ENCODE measurements around the gene KIAA1671. TPM values are rescaled to one million over a fixed set of nuclear protein-coding genes. Genes with fewer than 3 reads are reported as not detected.
"Not testable (repeated sequence)": the region's sequence is repeated elsewhere in the genome, so short reads cannot be mapped to it uniquely, and the experiment has no call there.

KIAA1671 gene
- total RNA-seq, 1 donor from 2014 or later, result 43.7 TPM

DNA sequence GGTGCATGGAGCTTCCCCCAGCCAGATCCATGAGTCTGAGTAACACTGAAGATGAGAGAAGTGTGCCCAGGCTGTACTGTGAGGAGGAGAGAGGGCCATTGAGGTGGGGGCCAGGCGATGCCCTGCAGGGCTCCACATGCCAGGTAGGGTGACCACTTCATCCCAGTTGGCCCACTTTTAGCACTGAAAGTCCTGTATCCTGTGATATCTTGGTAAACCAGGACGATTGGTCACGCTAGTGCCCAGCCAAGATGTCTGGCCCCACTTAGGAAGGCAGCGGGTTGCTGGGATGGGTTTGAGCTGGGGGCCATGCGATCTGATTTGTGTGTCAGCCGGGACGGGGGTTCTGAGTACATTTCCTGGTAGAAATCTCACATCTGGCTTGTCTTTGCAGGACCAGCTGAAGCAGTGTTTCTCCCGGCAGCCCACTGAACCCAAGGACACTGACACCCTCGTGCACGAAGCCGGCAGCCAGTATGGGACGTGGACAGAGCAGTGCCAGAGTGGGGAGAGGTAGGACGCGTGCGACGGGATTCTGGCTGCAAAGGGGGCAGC lies 218.0 kb downstream of the KIAA1671 start:
- DNase-seq (ENCODE audit: low spot score), result no peak

DNA sequence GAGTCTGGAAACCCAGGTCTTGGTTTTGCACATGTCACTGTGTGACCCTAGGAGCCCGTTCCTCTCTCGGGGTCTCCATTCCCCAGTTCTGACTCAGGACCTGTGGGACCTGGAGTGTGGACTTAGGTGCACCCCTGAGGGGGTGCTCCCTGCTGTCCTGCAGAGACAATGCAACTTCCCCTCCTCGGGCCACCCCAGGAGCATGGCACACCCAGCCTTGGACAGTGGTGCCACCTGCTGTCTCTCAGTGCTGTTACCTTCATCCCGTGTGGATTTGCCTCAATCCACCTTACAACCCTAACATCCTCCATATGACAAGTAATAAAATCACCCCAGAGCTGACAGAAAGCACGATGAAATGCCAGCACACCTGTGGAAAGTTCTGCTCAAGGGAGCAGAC lies 219.6 kb downstream of the KIAA1671 start:
- DNase-seq (ENCODE audit: low spot score), result no peak

DNA sequence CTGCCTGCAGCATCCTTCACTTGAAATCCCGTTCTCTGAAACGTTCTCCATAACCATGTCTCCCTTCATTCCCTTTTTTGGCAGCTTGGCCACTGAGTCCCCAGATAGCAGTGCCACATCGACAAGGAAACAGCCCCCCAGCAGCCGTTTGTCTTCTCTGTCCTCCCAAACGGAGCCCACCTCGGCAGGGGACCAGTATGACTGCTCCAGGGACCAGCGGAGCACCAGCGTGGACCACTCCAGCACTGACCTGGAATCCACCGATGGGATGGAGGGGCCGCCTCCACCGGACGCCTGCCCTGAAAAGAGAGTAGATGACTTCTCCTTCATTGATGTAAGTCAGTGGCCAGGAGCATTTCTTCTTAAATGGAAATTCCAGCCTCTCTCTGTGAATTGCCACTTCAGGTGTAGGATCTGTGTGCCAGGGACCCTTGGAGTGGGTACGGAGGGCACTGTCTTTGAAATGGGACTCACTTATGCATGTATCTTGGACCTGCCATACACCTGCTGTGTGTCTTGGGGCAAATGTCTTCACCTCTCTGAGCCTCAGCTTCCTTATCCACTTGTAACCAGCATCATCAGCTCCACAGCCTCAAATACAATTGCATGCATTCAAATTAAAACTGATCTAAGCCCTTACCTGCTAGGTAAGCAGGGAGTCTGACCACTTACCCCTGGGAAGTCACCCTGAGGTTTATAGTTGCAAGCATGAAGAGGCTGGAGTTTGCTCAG lies 221.8 kb downstream of the KIAA1671 start:
- no peak for DNase-seq (ENCODE audit: low spot score)

DNA sequence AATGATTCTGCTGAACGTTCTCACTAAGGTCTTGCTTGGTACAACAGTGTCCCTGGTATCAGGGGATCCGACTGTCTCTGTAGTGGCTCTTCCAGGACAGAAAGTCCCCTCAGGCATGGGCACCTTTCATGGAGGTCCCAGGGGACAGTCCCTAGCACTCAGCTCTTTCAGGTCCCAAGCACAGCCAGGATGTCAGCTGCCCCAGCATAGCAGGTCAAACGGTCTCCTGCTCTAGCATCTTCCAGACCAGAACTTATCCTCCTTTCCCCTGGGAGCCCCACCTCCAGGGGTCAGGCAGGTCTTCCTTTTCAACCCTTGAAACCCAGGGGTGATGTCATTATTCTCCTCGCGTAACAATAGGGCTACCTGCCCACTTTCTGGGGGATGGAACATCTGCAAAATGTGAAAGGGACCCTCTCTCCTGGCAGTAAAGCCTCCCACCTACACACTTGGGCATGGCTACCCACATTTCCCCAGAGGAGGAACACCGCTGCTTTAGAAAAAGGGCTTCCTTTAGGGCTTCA lies 222.4 kb downstream of the KIAA1671 start:
- no peak for DNase-seq (ENCODE audit: low spot score)

DNA sequence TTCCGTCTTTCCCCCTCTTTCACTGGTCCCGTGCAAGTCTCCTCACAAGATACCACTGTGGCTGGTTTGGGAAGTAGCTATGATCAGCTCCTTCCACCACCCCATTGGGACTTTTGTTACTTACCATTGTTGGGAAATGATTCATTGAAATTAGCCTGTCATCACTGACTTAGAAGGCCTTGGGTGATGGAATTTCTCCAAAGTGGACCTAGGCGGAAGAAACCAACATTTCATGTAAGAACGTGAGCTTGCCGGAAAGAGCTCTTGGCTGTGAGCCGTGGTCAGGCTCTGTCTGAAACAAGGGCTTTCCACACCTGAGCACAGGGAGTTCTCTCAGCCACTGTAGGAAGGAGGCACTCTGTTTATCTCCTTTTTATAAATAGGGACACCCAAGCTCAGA lies 223.7 kb downstream of the KIAA1671 start:
- no peak for DNase-seq (ENCODE audit: low spot score)

DNA sequence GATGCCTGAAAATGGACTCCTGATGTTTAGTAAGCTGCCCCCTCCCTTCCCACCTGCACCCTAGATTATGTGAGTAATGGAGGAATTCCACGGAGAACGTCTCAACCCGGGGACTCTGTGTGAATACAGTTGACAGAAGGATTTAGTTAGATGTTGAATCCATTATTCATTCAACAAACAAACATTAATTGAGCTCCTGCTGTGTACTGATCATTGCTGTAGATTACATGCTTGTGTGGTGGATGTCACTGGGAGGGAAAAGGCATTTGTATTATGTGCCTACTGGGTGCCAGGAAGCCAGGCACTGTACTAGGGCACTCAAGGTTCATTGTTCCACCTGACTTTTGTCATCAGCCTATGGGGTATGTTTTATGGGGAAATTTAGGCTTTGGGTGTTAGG lies 224.3 kb downstream of the KIAA1671 start:
- DNase-seq (ENCODE audit: low spot score), result no peak

DNA sequence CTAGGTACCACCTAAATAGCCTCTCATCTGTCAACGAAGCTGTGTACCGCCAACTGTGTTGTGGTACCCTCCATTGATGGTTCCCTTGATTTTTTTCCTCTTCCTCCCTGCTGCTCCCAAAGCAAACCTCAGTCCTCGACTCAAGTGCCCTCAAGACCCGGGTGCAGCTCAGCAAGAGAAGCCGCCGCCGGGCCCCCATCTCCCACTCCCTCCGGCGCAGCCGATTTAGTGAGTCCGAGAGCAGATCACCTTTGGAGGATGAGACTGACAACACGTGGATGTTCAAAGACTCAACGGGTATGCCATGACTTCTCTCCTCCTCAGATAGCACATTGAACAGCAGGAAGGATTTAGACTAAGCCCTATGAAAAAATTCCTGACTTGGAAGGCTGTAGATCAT lies 224.7 kb downstream of the KIAA1671 start:
- DNase-seq (ENCODE audit: low spot score), result no peak

DNA sequence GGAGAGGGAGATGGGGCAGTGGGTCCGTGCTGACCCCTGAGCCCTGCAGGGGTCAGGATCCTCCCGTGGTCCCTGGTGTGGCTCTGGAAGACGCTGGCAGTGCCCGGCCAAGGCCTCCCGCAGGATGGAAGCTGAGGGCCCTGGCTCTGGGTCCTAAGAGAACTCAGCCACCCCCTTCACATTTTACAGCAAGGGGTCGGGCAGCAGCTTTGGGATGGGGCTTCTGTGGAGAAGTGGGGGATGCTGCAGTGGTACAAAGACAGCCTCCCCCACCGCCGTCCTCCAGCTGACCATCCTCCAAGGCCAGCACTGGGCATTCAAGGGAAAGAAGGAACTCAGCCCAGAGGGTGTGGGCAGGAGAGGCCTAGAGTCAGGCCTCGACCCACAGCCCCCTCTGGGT lies 225.4 kb downstream of the KIAA1671 start:
- DNase-seq (ENCODE audit: low spot score), result no peak

DNA sequence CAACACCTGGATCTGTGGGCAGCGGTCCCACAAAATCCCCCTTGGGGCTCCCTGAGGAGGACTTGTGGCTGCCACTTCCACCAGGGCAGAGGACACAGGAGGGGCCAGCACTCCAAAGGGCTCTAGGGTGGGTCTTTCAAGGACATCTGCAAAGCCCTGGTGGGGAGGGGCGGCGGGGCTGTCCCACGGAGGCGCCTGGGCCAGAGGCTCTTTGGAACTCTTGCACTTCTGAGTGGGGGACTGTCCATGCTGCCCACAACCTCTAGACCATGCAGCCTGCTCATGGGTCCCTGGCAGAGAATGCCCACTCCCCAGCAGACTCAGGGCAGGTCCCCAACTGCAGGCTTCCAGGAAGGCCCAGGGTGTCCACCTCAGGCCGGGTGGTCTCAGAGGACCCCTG lies 225.8 kb downstream of the KIAA1671 start:
- DNase-seq (ENCODE audit: low spot score), result not testable (repeated sequence)

DNA sequence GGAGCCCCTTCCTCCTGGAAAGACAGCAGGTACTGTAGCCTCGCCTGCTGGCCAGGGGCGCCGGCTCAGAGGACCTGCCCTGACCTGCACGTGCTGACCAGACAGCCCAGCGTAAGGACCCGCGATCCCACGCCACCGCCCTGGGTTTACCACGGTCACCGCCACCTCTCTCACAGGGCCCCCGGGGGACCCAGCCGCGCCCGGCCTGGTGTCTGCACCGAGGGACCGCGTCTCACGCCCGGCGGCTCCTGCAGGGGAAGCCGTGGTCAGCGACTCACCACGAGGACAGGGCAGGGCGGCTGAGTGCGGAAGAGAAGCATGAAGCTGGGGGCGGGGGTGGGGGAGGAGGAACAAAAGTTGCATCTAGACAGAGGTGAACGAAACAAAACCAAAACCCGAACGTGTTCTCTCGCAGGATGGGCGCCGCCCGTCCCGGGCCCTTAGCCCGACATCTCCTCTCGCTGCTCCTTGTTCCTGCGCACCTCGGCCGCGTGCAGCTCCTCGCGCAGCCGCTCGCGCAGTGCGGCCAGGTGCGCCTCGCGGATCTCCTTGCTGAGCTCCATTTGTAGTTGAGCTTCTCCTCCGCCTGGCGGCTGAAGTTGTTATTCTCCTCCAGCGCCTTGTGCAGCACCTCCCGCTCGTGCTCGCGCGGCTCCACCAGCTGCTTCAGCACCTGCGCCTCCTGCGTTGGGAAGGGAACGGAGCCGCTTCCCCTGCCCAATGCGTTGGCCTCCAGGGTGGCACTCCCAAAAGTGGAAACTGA lies 226.5 kb downstream of the KIAA1671 start:
- DNase-seq (ENCODE audit: low spot score), result not testable (repeated sequence)

DNA sequence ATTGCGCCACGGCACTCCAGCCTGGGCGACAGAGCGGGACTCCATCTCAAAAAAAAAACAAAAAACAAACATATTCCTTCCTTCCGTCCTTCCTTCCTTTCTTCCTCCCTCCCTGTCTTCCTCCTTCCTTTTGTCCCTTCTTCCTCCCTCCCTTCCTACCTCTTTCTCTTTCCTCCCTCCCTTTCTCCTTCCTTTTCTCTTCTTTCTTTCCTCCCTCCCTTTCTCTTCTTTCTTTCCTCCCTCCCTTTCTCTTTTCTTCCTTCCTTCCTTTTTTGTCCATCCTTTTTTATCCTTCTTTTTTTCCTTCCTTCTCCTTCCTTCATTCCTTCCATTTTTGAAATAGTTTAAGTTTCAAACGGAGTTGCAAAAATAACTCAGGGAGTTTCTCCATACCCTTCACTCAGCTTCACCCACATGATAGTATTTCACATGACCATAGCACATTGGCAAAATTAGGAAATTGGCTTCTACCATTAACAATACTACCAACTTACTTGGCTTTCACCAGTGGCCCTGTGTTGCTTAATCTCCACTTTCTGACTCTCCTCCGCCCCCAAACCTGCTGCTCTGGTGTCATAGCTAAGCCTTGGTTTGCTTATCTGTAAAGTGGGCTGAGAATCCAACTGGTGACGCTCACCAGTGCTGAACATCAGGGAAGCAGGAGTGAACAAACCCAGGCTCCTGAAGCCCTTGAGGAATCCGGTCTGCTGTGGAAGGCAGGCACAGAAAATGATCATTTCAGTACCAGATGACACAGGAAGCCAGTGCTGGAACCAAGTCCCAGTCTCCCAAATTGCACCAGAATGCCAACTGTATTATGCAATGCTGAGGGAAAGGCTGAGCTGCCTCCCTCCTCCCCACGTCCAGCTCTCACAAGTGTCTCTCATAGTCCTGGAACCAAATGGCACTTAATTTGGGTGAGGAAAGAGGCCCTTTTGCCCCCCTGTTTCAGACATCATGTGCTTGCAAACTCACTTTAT lies 229.9 kb downstream of the KIAA1671 start:
- no peak for DNase-seq (ENCODE audit: low spot score)

DNA sequence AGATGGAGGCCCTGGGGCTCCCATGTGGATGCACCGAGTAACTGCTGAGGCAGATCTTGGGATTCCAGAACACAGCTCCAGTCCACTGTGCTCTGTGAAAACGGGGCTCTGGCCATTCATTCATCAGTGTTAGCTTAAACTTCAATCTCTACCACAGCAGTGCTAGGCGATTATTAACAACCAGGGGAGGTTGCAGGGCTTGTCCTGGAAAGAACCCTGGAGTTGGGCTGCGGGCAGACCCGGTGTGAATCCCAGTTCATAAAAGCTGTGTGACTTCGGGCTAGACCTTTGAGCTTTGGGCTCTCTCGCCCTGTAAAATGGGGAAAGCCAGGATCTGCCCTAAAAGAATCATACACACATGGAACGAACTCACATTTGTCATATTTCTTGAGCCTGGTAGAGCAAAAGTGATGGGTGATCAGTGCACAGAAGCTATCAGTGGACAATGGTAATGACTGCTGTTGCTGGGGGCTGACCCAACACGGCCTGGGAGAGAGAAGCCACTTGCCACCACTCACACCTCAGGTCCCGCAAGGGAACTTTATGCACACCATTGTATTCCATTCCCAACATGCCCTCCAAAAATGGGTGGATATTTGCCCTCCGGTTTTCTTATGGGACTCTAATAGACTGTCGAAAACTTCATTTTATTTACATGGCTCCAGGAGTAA lies 231.6 kb downstream of the KIAA1671 start:
- no peak for DNase-seq (ENCODE audit: low spot score)

DNA sequence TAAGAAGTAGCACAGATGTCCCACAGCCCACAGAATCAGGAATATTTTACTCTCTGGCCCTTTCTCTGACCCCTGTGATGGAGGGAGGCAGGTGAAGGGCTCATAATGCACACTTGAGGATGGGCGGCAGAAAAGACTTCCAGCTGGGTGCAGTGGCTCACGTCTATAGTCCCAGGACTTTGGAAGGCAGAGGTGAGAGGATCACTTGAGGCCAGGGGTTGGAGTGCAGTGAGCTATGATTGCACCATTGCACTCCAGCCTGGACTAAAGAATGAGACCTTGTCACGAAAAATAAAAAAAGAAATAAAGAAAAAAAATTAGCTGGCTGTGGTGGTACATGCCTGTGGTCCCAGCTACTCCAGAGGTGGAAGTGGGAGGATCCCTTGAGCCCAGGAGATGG lies 233.6 kb downstream of the KIAA1671 start:
- no peak for DNase-seq (ENCODE audit: low spot score)

DNA sequence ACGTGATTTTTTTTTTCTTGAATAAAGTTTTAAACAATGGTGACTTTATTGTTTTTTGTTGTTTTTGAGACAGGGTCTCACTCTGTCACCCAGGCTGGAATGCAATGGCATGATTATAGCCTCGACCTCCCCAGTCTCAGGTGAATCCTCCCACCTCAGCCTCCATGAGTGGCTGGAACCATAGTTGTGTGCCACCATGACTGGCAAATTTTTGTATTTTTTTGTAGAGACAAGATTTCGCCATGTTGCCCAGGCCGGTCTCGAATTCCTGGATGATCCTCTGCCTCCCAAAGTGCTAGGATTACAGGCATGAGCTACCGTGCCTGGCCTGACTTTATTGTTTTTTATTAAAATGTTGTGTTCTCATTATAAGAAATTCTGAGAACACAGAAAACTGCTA lies 235.0 kb downstream of the KIAA1671 start:
- no peak for DNase-seq (ENCODE audit: low spot score)

DNA sequence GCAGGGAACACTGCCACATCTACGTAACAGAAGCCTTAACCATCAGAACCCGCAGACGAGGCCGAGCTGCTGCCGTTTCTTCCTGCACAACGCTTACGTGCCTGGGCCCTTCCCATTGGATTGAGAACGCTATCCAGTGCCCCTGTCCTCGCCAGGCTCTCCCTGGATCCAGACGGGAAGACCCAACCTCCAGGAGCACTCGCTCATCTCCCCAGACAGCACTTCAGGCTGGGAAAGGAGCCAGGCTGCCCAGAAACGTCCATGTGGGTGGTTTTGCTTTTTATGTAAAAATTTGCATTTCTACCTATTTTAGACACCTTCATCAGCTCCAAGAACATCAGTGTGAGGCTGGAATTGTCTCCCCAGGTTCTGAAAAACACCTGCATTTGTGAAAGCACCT lies 239.9 kb downstream of the KIAA1671 start:
- no peak for DNase-seq (ENCODE audit: low spot score)

DNA sequence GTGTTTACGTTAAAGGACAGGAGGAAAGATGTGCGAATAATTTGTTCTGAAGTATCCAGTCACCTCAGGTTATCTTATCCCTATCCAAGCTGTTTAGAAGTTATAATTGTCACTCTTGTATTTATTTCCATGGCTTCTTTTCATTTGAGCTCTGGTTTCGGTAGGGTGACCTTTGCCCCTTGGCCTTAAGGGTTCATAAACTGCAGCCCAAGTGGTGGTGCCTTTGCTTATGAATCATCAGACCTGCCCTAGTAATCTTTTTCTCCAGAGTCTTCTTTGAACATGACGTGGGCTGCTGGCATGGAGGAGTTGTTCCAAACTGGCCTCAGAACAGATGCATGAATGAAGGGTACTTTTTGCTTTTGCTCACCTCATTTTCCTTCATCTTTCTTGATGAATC lies 240.6 kb downstream of the KIAA1671 start:
- DNase-seq (ENCODE audit: low spot score), result no peak

DNA sequence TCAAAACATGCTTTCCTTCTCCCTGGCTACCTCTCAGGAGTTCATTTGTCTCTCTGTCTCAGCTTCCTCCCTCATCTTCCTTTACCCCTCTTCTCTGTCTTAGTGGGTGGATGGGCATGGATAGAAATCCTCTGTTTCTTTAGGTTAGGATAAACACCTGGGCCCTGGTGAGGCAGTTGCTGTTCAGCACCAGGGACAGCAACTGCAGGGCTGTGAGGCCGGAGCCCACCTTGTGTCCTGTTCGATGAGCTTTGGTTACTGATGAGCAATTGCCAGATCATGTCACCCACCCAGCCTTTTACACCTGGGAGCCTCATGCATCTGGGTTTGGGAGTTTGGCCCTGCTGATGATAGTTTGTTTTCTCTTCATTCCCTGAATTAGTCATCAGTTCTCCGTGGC lies 241.0 kb downstream of the KIAA1671 start:
- no peak for DNase-seq (ENCODE audit: low spot score)

DNA sequence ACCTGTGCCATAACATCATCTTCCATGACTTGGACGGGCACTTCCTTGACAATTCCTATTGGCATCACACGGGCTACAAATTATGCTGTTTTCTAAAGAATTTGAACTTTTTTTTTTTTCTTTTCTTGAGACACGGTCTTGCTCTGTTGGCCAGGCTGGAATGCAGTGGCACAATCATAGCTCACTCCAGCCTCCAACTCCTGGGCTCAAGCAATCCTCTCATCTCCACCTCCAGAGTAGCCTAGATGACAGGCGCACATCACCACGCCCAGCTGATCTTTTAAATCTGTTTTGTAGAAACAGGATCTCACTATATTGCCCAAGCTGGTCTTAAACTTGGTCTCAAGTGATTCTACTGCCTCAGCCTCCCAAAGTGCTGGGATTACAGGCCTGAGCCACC lies 243.8 kb downstream of the KIAA1671 start:
- DNase-seq (ENCODE audit: low spot score), result no peak

DNA sequence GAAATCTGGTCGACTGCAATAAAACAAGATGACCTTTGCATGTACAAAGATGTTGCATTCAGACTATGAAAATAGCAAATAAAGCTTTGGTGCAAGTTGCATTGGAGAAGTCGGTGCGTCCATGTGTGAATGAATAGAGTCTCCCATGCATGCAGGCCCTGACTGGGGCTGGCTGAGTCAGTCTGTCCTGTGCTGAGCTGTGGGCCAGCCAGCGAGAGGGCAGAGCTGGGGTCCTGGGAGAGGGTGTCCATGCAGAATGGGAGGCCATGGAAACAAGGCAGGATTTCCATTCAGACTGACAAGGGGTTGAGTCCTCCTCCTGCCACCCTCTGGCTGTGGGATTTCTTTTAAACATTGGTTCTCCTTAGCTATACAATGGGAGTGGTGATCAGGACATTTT lies 244.8 kb downstream of the KIAA1671 start:
- DNase-seq (ENCODE audit: low spot score), result no peak

DNA sequence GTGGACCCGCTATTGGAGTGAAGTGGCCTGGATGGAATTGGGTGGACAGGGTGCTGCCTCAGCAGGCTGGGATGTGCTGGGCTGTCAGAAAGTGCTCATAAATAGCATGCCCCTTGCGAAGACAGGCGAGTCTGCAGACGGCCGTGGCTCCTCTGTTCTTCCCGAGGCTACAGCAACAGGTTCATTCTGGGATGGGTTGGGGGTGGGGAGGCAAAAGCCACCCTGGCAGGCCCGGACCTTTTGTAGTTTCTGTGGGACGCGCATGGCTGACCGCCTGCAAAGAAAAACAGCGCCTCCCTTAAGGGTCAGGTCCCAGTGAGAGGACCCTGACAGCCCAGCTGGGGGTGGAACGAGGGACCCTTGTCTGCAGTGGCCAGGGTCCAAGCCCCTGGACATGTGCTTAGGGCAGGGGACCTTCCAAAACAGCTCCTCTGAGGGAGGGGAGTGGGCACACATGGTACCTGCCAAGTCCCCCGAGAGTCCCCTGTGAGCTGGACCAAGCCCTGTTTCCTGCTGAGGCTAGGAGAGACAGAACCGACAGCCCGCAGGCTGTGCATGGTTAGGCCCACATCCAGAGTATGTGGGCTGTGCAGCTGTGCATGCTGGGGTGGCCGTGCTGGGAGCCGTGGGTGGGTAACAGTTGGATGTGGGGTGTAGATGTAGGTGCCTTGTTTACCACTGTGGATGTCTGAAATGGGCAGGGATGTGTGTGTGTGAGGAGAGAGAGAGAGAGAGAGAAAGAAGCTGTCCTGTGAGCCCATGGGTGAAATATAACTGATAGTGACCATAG lies 247.4 kb downstream of the KIAA1671 start, which contains the start of gene CRYBB3:
Gene CRYBB3 (plus strand): TSS at position 128 of the 790 bp plus-strand sequence. CDS start 1,539 bp downstream, outside the sequence.
- DNase-seq (ENCODE audit: low spot score), result no peak
